HG03432 (cell line): Measurements from ENCODE around the gene TPCN2.

Experiments
- ATAC-seq: cut with Tn5 transposase; IDR thresholded peaks from one replicate; pipeline ENCODE4 v1.9.1; 2021; ENCODE audit warnings: mild to moderate bottlenecking, moderate library complexity; ENCODE audit not compliant: unreplicated experiment

TPCN2 gene

GRCh38 chr11:69010361-69010891 lies 38.3 kb upstream of the TPCN2 start:
- no peak for ATAC-seq

- no peak for ATAC-seq
Observed at GRCh38 chr11:69010964-69011623, 37.6 kb upstream of the TPCN2 start.

- no peak for ATAC-seq
Observed at GRCh38 chr11:69011624-69012091, 37.1 kb upstream of the TPCN2 start.

- ATAC-seq = no peak
Observed at GRCh38 chr11:69012092-69013008, 36.4 kb upstream of the TPCN2 start.

GRCh38 chr11:69013009-69013951 lies 35.5 kb upstream of the TPCN2 start, which contains the start of gene MRGPRF:
TSS of gene MRGPRF (minus strand) at chr11:69013246. CDS start at chr11:69009901, 3,345 bp downstream.
- ATAC-seq = no peak

GRCh38 chr11:69014084-69014851 lies 34.5 kb upstream of the TPCN2 start:
- no peak for ATAC-seq

- no peak for ATAC-seq
Observed at GRCh38 chr11:69014898-69015549, 33.7 kb upstream of the TPCN2 start.

- ATAC-seq = no peak
Observed at GRCh38 chr11:69017951-69018350, 30.8 kb upstream of the TPCN2 start.

- ATAC-seq = no peak
Observed at GRCh38 chr11:69018924-69019323, 29.8 kb upstream of the TPCN2 start.

GRCh38 chr11:69022260-69022659 lies 26.5 kb upstream of the TPCN2 start:
- ATAC-seq = no peak

GRCh38 chr11:69024509-69024908 lies 24.2 kb upstream of the TPCN2 start:
- no peak for ATAC-seq

- no peak for ATAC-seq
Observed at GRCh38 chr11:69027704-69028372, 20.9 kb upstream of the TPCN2 start.

- ATAC-seq = no peak
Observed at GRCh38 chr11:69030301-69030700, 18.4 kb upstream of the TPCN2 start.

- ATAC-seq = no peak
Observed at GRCh38 chr11:69032833-69033232, 15.9 kb upstream of the TPCN2 start.

- ATAC-seq = no peak
Observed at GRCh38 chr11:69033431-69033830, 15.3 kb upstream of the TPCN2 start.

- no peak for ATAC-seq
Observed at GRCh38 chr11:69034123-69034867, 14.4 kb upstream of the TPCN2 start.

GRCh38 chr11:69035150-69035945 lies 13.4 kb upstream of the TPCN2 start:
- ATAC-seq = no peak
